Measurements from ENCODE around the gene CNOT8.

Gene CNOT8

GRCh38 chr5:154836225-154836624 is 22.2 kb upstream of the CNOT8 start:
- no peak for DNase-seq

- DNase-seq = no peak
These were observed 21.2 kb upstream of the CNOT8 start for GRCh38 chr5:154837009-154837901.

DNA sequence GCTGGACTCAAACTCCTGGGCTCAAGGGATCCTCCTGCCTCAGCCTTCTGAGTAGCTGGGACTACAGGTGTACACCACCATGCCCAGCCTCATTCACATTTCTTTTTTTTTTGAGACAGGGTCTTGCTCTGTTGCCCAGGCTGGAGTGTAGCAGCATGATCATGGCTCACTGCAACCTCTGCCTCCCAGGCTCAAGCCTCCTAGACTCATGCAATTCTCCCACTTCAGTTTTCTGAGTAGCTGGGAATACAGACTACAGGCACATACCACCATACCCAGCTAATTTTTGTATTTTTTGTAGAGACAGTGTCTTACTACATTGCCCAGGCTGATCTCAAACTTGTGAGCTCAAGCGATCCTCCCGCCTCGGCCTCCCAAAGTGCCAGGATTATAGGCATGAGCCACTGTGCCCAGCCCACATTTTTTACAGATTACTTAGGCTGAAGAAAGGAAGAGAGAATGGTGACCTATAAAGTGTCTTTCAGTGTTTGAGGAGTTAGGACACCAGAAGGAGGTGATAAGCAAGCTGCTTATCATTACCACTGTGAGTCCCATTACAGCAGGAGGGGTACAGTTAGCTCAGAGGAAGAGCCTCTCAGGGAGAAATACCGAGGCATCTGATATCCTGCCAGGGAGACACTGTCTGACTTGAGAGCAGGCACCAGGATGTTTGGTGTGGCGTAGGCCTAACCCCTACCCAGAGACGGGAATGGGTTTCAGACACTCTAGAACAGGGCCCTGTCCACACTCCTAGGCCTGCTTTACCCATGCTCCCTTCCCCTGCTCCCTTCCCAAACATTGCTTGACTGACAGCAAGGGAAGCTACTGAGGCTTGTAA is 17.8 kb upstream of the CNOT8 start:
- peak; percentile 24 for DNase-seq

- DNase-seq = no peak
These were observed 17.2 kb upstream of the CNOT8 start for GRCh38 chr5:154841273-154841661.

DNA sequence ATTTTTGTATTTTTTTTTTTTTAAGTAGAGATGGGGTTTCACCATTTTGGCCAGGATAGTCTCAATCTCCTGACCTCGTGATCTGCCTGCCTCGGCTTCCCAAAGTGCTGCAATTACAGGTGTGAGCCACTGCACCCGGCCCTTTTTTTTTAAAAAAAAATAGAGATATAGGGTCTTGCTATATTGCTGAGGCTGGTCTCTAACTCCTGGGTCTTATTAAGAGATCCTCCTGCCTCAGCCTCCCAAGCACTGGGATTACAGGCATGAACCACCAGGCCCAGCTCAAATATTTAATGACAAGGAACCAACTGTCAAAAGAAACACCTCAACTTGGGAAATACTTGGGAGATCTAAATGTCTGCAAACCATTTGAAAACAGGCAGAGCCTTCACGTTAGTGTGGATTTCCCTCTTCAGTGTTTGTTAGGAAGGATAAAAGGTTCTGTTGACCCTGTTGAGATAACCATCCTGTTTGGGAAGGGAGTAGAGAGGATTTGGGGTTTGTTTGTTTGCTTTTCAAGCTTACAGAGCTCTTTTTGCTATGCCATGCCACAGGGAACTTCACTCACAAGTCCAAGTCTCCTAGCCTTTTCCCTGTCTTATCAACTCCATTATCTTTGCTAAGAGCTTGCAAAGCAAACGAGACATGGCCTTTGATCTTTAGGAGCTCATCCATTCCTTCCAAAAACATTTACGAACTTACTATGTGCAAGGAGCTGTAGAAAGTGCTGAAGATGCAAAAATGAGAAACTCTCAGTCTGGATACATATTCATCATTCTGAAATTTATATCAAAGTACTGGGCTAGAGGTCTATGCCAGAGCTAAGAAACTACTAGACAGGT is 15.5 kb upstream of the CNOT8 start:
- DNase-seq = peak; percentile 5

GRCh38 chr5:154844809-154845208 is 13.6 kb upstream of the CNOT8 start:
- no peak for DNase-seq

DNA sequence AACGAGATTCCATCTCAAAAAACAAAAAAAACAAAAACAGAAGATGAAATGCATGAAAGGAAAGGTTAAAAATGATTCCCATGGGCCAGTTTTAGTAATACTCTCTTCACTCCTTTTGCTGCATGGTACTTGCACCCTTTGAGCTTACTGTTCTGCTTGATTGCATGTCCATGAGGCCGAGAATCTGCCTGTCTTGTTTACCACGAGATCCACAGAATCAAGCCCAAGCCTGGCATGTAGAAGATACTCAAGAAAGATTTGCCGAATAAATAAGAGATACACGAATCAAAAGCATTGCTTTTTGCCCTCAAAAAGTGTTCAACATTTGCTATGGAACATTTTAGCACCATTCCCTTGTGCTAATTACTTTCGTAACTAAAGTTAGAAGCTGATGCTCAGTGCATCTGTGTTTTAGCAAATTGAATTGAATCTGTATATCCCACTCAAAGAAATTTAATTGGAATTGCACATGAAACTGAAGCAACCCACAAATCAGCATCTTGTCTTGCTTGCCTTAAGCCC is 9.1 kb upstream of the CNOT8 start:
- no peak for DNase-seq

- no peak for DNase-seq
These were observed 8.6 kb upstream of the CNOT8 start for GRCh38 chr5:154849791-154850201.

- DNase-seq = peak; percentile 25
These were observed 8.0 kb upstream of the CNOT8 start, which contains the start of gene FAXDC2 for GRCh38 chr5:154850255-154851062. Gene FAXDC2 (minus strand): TSS chr5:154850603. CDS start chr5:154838178, 12,425 bp downstream.

GRCh38 chr5:154851351-154851750 is 7.1 kb upstream of the CNOT8 start:
- peak; percentile 33 for DNase-seq

GRCh38 chr5:154857530-154858296 is 714 bp upstream of the CNOT8 start:
- DNase-seq = peak; percentile 94

GRCh38 chr5:154858972-154859871 is 795 bp downstream of the CNOT8 start:
- DNase-seq = peak; percentile 66

- DNase-seq = no peak
These were observed 1.7 kb downstream of the CNOT8 start for GRCh38 chr5:154860123-154860522.

- no peak for DNase-seq
These were observed 2.3 kb downstream of the CNOT8 start for GRCh38 chr5:154860765-154861164.

DNA sequence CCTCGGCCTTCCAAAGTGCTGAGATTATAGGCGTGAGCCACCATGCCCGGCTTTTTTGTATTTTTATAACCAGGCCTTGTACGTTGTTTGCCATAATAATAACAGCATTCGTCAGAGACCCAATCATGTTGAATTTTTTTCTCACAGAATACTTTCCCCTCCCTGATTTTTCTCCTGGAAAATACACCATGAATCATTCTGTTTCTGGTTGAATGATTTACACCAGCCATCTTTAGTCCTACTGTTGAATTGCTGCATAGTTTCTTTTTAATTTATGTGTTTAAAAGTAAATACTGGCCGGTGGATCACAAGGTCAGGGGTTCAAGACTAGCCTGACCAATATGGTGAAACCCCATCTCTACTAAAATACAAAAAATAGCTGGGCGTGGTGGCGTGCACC is 3.5 kb downstream of the CNOT8 start:
- no peak for DNase-seq

GRCh38 chr5:154862766-154863165 is 4.3 kb downstream of the CNOT8 start:
- no peak for DNase-seq

GRCh38 chr5:154863291-154864080 is 5.1 kb downstream of the CNOT8 start:
- no peak for DNase-seq

DNA sequence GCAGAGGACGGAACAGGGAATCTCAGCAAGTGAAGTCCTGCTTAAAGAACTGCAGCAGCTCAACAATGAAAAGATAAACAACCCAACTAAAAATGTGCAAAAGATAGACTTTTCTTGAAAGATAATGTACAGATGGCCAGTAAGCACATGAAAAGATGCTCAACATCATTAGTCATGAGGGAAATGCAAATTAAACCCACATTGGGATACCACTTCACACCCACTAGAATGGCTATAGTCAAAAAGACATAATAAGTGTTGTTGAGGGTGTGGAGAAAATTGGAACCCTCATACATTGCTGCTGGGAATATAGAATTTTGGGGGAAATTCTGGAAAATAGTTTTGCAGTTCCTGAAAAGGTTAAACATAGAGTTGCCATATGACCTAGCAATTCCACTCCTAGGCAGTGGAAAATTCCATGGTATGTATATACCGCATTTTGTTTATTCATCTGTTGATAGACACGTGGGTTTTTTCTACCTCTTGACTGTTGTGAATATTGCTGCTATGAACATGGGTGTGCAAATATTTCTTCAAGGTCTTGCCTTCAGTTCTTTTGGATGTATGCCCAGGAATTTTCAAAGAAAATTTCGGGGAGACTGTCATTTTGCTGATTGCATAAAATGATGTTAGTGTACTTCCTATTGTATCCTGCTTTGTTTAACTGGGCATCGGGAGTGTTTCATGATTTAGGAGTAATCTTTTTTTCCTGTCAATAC is 7.2 kb downstream of the CNOT8 start:
- no peak for DNase-seq

Data from activated effector memory CD4-positive, alpha-beta T cell treated with anti-CD3 and anti-CD28 coated beads, Interleukin-2, amount 50 U/mL, for 16 hours (primary cell).